Activated CD8-positive, alpha-beta memory T cell treated with anti-CD3 and anti-CD28 coated beads for 1 hour (primary cell): ENCODE results near the gene SMC1B.
"Not testable (repeated sequence)": the region's sequence is repeated elsewhere in the genome, so short reads cannot be mapped to it uniquely, and the experiment has no call there.

ENCODE experiments used
- DNase-seq, 2 donors: peaks; one replicate each; pipeline ENCODE4 v3.0.0-alpha.2; 2020; ENCODE audit warnings: low read depth in 1 of 2; ENCODE audit errors: extremely low read depth in 1 of 2

SMC1B gene

GRCh38 chr22:45413368-45414211 lies at the start of gene SMC1B, which contains the start of gene RIBC2:
TSS of gene SMC1B (minus strand) at chr22:45413599. CDS start at chr22:45413567, 32 bp downstream.
TSS of gene RIBC2 (plus strand) at chr22:45413693. CDS start at chr22:45413887, 194 bp downstream.
- peak; percentile 55 to 69 for DNase-seq

- DNase-seq, result no peak
These were observed 48.7 kb upstream of the SMC1B start for GRCh38 chr22:45462034-45462655.

GRCh38 chr22:45460288-45461109 lies 47.1 kb upstream of the SMC1B start:
- DNase-seq, result no peak

GRCh38 chr22:45459235-45459634 lies 45.8 kb upstream of the SMC1B start:
- DNase-seq, result no peak

- no peak for DNase-seq
These were observed 45.1 kb upstream of the SMC1B start for GRCh38 chr22:45458532-45458931.

- DNase-seq, result no peak
These were observed 43.4 kb upstream of the SMC1B start for GRCh38 chr22:45456811-45457210.

- DNase-seq, result no peak
These were observed 42.2 kb upstream of the SMC1B start for GRCh38 chr22:45455621-45456020.

GRCh38 chr22:45455212-45455611 lies 41.8 kb upstream of the SMC1B start:
- no peak for DNase-seq

- no peak for DNase-seq
These were observed 40.9 kb upstream of the SMC1B start for GRCh38 chr22:45454275-45454674.

- DNase-seq, result no peak
These were observed 40.4 kb upstream of the SMC1B start for GRCh38 chr22:45453764-45454163.

- no peak for DNase-seq
These were observed 39.4 kb upstream of the SMC1B start for GRCh38 chr22:45452565-45453379.

GRCh38 chr22:45451972-45452371 lies 38.6 kb upstream of the SMC1B start:
- DNase-seq, result no peak

- DNase-seq, result no peak
These were observed 37.7 kb upstream of the SMC1B start for GRCh38 chr22:45450921-45451651.

GRCh38 chr22:45450101-45450785 lies 36.8 kb upstream of the SMC1B start:
- DNase-seq, result no peak

- DNase-seq, result not testable (repeated sequence)
These were observed 36.0 kb upstream of the SMC1B start for GRCh38 chr22:45449442-45449841.

GRCh38 chr22:45448431-45448830 lies 35.0 kb upstream of the SMC1B start:
- DNase-seq, result no peak

GRCh38 chr22:45447596-45447995 lies 34.2 kb upstream of the SMC1B start:
- DNase-seq, result not testable (repeated sequence)

- no peak for DNase-seq
These were observed 32.8 kb upstream of the SMC1B start for GRCh38 chr22:45446216-45446615.

- DNase-seq, result no peak
These were observed 31.8 kb upstream of the SMC1B start for GRCh38 chr22:45445031-45445710.
